ENCODE data around the gene PCNT.
"Not testable (repeated sequence)": the region's sequence is repeated elsewhere in the genome, so short reads cannot be mapped to it uniquely, and the experiment has no call there.

The PCNT gene

DNA sequence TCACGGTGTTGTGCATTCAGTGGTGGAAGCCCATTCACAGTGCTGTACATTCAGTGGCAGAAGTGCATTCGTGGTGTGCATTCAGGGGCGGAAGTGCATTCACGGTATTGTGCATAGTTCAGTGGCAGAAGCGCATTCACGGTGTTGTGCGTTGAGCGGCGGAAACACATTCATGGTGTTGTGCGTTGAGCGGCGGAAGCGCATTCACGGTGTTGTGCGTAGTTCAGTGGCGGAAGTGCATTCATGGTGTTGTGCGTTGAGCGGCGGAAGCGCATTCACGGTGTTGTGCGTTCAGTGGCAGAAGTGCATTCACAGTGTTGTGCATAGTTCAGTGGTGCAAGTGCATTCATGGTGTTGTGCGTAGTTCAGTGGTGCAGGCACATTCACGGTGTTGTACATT, 60.6 kb downstream of the PCNT start:
- no peak for DNase-seq

DNA sequence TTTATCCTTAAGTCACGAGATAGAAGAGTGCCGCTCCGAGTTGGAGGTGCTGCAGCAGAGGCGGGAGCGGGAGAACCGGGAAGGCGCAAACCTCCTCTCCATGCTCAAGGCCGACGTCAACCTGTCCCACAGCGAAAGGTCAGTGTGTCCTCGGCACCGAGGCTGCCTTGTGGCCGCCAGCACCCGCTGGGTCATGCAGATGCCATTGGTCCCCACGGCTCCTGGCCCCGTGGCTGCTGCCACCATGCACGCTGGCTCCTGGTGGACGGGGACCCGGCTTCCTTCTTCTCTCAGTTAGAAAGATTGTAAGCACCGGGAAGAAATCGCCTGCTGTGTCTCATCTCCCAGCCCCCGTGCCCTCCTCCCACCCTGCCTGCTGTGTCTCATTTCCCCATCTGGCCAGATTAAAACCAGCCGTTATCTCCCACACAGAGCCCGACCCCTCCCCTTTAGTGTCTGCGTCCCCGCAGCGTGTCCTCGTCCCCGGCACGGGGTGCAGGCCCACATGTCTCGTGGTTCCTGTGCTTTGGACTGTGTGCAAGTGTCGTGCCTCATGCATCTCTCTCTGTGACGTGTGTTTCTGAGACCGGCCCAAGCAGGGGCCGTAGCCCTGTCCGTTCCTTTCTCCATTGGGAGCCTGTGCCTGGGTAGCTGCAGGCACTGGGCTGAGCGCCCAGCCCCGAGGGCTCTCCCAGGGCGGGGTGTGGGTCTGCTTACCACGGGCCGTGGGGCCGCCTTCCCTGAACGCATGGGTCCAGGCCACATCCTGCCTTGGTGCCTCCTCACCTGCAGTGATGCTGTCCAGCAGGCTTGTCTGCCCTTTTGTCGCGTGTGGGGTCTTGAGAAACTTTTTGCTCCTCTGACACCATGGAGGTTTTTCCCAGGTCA, 62.1 kb downstream of the PCNT start:
- DNase-seq, result no peak

DNA sequence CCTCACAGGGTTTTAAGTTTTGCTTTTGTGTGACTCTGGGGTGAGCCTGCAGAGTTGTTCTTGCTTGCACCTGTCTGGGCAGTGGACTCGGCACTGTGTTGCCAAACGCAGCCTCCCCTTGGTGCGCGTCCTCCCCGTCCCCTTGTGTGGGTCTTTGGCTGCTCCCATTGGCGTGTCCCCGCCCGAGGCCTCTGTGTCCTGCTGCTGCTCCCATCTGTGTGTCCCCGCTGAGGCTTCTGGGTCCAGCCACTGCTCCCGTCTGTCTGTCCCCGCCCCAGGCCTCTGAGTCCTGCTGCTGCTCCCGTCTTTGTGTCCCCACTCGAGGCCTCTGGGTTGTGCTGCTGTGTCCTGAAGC, 62.8 kb downstream of the PCNT start:
- DNase-seq, result no peak

DNA sequence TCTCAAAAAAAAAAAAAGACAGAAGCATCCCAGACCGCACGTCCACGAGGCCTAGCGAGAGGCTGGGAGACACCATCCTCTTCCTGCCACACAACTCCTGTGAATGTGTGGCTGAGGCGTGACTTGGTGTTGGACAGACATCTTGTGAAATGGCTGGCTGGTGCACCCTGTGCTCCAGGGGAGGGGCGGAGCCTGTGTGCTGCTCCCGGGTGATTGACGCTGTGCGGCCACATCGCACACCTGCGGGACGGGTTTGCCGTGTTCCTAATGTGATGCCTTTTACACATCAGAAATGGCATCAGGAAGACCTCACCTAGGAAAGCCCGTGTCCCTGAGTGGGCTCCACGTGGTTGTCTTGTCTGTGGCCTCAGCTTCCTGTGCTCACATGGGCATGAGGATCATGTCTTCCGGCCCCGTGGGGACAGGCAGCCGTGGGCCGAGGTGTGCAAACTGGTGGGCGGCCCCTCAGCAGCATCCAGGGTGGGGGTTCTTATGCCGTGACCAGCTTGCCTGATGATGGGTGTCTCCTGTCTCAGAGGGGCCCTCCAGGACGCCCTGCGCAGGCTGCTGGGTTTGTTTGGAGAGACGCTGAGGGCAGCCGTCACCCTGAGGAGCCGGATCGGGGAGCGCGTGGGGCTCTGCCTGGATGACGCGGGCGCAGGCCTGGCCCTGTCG, 64.4 kb downstream of the PCNT start:
- DNase-seq, result no peak

DNA sequence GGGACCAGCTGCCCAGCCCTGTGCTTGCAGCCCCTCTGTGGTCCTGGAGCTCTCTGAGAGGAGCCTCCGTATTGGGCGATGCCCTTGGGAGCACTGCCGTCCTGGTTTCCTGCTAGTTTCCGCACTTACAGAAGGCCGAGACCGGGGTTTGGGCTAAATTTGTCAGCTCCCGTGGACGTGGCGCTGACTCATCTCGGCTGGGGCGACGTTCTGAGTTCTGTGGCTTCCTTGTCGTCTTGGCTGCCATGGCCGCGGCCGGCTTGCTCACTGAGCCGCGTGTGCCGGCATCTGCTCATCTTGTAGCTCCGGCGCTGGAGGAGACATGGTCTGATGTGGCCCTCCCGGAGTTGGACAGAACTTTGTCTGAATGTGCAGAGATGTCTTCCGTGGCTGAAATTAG, 64.9 kb downstream of the PCNT start:
- no peak for DNase-seq

DNA sequence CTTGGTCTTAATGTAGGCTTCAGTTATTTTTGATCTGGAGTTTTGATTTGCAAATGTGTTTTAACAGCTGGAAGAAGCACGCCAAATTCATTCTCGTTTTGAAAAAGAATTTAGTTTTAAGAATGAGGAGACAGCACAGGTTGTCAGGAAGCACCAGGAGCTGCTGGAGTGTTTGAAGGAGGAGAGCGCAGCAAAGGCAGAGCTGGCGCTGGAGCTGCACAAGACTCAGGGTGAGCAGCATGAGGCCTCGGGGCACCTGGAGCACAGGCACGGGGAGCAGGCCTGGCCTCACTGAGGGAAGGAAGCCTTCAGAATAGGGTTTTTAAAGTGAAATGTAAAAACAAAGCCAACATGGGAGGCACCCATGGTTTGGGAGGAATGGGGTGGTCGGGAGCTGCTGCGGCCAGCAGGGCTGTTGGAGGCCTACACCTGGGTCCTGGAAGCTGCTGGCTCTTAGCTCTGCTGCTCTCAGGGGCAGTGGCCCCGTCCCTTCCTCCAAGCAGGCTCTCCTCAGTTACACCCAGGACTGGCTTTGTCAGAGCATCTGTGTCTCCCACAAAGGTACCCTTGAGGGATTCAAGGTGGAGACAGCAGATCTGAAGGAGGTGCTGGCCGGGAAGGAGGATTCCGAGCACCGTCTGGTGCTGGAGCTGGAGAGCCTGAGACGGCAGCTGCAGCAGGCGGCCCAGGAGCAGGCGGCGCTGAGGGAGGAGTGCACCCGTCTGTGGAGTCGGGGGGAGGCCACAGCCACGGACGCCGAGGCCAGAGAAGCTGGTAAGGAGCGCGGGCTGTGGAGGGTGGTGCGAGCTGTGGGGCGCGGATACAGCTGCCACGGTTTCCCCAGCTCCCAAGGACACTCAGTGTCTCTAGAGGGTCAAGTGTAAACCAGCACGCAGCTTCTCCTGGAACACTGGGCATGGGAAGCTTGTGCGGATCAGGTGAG, 66.9 kb downstream of the PCNT start:
- DNase-seq, result no peak

DNA sequence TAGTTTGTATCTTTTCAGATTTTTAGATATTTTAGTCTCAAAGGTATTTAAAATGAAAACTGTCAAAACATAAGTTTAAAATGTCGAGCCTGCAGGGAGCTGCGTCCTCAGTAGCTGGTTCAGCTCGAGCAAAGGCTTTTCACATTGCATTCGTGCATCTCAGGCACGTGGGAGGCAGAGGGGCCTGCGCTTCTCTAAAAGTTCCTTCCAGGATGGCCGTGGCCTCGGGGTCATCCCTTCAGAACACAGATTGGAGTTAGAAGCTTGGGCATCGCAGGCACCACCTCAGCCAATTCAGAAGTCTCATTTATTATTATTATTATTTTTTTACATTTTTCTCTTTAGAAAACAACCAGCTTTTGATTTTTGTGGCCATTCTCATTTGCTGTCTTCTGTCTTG, 67.8 kb downstream of the PCNT start:
- no peak for DNase-seq

DNA sequence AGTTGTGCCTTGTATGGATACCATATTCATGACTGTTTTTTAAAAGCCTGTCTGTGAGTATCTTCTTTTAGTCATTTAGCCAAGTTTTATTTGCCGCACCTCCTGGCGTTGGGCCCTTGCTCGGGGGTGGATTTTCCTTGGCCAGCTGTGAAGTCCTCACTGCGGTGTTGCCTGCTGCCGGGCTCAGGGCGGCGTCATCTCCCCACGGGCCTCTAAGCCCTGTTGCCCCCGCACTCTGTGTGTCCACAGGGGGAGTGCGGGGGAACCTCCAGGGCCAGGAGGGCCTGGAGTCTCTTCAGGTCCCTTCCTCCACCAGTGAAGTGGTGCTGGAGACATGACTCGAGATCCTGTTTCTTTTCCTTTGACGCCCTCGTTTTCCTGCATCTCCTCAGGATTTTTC, 69.0 kb downstream of the PCNT start:
- no peak for DNase-seq

DNA sequence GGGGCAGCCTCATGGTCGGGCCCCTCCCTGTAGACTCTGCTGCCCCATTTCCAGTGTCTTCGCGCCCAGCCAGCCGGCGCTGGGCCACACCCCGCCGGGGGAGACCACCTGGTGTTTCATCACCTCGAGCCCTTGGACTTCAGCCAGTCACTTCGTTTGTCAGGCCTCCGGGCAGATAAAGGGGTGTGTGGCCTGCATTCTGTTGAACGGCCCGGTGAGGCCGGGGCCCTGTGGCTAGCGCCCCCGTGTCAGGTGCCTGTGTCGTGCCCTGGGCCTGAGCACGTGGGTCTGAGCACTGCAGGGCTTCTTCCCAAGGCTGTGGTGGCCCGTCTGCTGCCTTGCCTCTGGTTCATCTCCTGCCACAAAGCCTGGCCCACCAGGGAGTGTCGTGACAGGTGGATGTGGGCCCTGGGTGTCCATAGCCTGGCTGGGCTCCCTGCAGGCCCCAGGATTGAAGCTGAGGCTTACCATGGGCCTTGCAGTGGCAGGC, 69.5 kb downstream of the PCNT start:
- DNase-seq, result no peak

DNA sequence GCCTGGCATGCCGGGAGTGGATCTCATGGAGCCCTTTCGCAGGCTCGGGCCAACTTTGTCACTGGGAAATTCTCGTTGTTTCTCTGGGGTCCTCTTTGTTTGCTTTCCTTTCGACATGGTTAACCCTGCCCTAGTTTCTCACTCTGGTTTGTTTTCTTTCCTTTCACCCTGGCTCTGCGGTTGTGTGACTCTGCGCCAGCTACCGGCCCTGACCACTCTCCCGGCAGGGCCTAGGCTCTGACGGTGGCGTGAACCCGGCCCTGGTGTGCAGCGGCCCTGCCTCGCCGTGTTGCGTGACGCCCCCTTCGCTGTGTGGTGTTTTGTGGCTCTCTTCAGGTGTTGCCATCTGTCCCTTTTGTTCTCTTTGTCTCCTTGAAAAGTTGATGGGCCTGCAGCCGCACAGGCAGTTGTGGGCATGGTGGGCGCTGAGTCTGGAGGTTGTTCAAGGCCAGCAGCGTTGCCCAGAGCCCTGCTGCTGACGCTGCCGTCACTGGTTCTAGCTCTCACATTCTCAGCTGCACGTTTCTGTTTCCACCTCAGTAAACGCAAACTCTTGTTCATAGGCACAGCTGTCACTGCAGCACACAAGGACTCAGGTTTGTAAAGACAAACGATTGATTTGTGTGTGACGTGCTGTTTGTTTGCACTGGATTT, 70.1 kb downstream of the PCNT start:
- no peak for DNase-seq

DNA sequence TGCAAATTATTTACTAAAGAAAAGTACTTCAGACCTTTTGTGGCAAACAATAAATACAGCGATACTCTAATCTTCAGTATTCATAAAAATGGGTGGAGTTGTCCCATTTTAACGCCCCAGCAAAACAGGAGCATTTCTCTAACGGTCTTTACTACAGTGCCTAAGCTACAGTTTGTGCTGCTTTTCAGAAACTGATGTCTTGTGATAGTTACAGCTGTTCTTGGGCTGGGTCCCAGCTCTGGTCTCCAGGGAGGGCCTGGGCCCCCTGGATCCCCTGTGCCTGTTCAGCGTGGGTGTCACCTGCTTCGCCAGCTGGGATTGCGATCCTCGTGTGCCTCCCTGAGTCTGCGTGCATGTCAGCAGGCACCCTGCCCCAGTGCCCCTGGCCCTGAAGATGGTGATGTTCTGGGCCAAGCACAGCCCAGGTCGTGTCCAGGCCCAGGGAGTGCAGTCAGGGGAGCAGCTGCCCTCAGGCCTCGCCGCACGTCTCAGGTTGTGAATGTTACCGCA, 70.7 kb downstream of the PCNT start:
- DNase-seq, result no peak

DNA sequence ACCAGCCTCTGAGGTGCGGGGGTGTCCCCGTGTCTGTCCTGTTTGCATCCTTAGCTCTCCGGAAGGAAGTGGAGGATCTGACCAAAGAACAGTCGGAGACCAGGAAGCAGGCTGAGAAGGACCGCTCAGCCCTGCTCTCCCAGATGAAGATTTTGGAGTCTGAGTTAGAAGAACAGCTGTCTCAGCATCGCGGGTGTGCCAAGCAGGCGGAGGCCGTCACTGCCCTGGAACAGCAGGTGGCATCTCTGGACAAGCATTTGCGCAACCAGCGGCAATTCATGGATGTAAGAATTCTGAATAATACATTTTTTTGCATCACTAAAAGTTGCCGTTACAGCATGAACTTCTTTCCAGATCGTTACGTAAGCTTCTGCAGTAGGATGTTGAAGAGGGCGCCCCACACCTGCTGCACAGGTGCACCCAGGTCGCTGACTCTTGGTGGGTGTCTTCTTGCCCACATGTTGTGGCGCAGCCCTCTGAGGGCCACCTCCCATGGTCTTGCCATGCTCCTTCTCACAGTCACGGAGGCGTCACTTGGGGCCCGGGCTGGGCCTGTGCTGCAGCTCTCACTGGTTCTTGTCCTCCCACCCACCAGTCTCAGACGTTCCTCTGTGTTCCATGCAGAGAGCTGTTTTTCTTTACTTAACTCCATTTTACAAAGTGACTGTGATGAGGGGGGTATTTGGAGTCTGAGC, 73.4 kb downstream of the PCNT start:
- DNase-seq, result no peak

DNA sequence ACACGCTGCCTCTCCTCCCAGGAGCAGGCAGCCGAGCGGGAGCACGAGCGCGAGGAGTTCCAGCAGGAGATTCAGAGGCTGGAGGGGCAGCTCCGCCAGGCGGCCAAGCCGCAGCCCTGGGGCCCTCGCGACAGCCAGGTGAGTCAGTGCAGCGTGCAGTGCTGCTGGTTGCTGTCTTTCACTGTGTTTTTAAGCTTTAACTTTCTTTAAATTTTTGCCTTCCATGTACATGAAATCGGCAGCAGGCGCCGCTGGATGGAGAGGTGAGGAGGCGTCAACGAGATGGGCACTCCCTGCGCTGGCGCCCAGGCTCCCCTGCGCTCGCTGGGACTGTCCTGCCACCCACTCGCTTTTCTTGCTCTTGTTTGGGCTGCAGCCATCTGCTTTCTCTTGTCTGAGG, 74.0 kb downstream of the PCNT start:
- DNase-seq, result no peak

DNA sequence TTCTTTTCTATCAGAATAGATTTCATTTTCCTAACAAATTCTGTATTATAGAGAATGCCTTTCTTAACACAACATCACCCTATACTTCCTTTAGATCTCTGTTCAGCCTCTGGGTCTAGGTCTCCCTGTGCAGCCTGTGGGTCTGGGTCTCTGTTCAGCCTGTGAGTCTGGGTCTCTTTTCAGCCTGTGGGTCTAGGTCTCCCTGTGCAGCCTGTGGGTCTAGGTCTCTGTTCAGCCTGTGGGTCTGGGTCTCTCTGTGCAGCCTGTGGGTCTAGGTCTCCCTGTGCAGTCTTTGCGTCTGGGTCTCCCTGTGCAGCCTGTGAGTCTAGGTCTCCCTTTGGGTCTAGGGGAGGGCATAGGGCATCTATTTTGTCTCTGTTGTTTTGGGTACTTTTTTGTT, 75.2 kb downstream of the PCNT start:
- no peak for DNase-seq

DNA sequence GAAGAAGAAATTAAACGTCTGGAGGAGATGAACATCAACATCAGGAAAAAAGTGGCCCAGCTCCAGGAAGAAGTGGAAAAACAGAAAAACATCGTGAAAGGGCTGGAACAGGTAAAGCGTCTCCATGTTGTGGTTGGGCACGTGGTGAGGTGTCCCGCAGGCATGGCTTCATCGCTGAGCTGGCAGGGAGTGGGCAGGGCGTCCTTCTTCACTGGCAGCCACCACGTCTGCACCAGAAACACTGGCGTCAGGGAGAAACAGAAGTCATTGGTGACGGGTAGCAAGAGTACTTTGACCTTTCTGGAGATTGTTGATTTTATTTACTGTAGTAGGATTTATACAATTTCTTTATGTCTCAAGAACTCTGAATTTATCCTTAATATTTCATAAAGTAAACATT, 75.7 kb downstream of the PCNT start:
- DNase-seq, result no peak

DNA sequence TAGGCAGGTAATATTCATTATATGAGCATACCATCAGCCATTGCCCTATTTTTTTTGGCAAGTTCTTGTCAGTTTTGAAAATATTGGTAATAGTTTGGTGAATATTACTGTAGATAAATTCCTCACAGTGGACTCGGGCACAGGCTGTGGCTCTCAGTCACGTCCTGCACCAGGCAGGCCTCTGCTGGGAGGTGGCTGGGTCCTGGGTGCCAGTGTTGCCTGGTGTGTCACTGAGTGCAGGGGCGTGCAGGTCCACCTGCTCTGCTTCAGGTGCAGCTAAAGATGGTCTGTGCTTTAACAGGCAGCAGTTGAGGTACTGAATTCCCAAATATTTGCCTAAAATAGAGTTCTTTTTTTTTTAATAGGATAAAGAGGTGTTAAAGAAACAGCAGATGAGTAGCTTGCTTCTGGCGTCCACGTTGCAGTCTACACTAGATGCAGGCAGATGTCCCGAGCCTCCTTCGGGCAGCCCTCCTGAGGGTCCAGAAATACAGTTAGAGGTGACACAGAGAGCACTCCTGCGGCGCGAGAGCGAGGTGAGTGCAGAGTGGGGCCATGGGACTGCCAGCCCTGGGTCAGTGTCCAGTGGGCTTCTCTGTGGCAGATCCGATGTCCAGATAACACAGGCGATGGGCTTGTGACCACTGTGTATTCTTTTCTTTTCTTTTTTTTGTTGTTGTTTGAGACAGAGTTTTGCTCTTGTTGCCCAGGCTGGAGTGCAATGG, 77.4 kb downstream of the PCNT start:
- no peak for DNase-seq

DNA sequence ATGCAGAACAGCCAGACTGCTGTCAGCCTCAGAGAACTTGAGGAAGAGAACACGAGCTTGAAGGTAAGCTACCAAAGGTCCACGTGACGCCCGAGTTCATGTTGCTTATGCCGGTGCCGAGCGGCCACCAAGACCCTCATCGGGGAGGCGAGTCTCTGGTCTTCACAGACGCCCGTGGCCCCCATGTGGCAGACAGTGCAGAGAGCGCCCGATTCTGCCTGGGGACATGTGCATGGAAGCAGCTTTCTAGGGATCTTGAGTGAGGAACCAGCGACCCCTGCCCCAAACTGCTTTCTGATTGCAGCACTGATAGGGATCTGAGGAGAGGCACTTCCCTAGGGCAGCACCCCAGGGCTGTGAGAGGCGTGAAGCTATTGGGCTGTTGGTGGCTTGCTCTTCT, 78.5 kb downstream of the PCNT start:
- DNase-seq, result no peak

DNA sequence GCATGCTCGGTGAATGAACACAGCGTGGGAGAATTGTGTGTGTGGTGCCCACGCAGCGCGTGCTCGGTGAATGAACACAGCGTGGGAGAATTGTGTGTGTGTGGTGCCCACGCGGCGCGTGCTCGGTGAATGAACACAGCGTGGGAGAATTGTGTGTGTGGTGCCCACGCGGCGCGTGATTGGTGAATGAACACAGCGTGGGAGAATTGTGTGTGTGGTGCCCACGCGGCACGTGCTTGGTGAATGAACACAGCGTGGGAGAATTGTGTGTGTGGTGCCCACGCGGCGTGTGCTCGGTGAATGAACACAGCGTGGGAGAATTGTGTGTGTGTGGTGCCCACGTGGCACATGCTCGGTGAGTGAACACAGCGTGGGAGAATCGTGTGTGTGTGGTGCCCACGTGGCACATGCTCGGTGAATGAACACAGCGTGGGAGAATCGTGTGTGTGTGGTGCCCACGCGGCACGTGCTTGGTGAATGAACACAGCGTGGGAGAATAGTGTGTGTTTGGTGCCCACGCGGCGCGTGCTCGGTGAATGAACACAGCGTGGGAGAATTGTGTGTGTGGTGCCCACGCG, 79.4 kb downstream of the PCNT start:
- DNase-seq, result not testable (repeated sequence)

DNA sequence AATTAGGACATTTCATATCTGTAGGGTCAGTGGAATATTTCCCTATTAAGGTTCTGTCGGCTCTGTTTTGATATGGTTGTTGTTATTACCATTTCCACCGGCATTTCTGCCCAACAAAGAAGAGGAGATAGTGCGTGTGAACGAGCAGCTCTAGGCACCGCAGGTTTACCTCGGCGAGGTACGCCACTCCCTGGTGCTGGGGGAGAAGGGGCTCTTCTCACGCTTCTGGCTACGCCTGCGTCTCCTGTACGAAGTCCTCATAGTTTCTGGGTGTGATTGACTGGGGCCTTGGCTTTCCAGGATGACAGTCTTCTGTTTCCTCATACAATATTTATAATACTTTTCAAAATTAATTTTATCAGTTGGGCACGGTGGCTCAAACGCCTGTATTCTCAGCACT, 80.3 kb downstream of the PCNT start:
- no peak for DNase-seq

DNA sequence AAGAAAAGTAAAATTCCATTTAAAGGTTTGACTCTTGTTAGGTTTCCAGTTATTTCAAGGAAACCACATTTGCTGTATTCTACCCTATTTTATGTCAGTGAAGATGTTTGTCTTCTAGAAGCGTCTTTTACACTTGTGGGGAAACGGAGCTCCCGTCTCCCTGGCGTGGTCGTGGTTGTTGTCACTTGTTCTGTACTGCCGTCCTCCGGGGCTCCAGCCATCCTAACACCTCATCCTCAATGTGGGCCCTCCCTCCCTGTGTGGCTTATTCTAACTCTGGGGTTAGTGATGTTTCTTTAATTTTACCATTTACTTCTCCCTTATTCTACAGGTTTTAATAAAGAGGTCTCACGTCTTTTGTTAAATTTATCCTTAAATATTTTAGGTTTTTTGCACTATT, 82.0 kb downstream of the PCNT start:
- DNase-seq, result no peak

Measured in T1000 (cell line).